ENCODE results near the gene SELENON. TPM values are rescaled to one million over a fixed set of nuclear protein-coding genes. Genes with fewer than 3 reads are reported as not detected.
A peak's percentile ranks its signal among the peaks of the same experiment; 100 is the strongest.

SELENON gene
- total RNA-seq, 6 experiments from 2014 or later = 11.9 to 21.8 (median 17.8) TPM

- Histone ChIP-seq H3K4me3 (no peak overlapping the region), H3K4me1 (peaks cover 0 to 17% (median 8%) of the 10 kb centered on the region in 4 donors)
- 90% methylated on average over 3 of the region's 15 CpGs for WGBS (ENCODE audit: insufficient coverage, low coverage, low lambda C conversion rate, missing lambda C conversion rate)
These were observed 16.2 kb downstream of the SELENON start for GRCh38 chr1:25816112-25816718.

GRCh38 chr1:25817840-25818501 lies 18.0 kb downstream of the SELENON start:
- H3K27me3 ChIP-seq = no peaks in the 10 kb centered on the region
- ATAC-seq = no peak
- intact Hi-C loops (cut with DNase I) = loop anchor here in 1 of 2 donors (10.0 kb wide), 1 partner anchor 283 kb away; no protein-coding TSS in a partner anchor

More at GRCh38 chr1:25816112-25816718, 16.2 kb downstream of the SELENON start:
- Histone ChIP-seq H3K9me3 (no peaks in the 10 kb centered on the region), H3K27me3 (no peaks in the 10 kb centered on the region), H3K36me3 (peaks cover 0 to 7% (median 0%) of the 10 kb centered on the region in 4 donors), H3K27ac (no peak overlapping the region)
- no peak for TF ChIP-seq CTCF (IDR thresholded peaks at IDR 0.05)
- no peak for TF ChIP-seq POLR2A (IDR thresholded peaks at IDR 0.05)
- ATAC-seq (no peak), DNase-seq (no peak)
- intact Hi-C loops (cut with DNase I) = loop anchor here in 1 of 2 donors (10.0 kb wide), 1 partner anchor 281 kb away; no protein-coding TSS in a partner anchor

GRCh38 chr1:25818569-25818968 lies 18.6 kb downstream of the SELENON start:
- WGBS (ENCODE audit: insufficient coverage, low coverage, low lambda C conversion rate, missing lambda C conversion rate) = 31% methylated on average over 6 of the region's 6 CpGs
- H3K27me3 ChIP-seq = no peaks in the 10 kb centered on the region
- no peak for DNase-seq
- peak in 3 of 4 donors; percentile 3 to 25 (median 5) for ATAC-seq
- peak overlapping the region in 2 of 3 donors; percentile 10 to 38 for H3K27ac ChIP-seq
- intact Hi-C loops (cut with DNase I) = loop anchor here in 1 of 2 donors (10.0 kb wide), 1 partner anchor 284 kb away; no protein-coding TSS in a partner anchor
- no peak for TF ChIP-seq CTCF (IDR thresholded peaks at IDR 0.05)
- no peak for TF ChIP-seq POLR2A (IDR thresholded peaks at IDR 0.05)
- H3K4me3 ChIP-seq = peak overlapping the region in 2 of 3 donors; percentile 94 to 99
- H3K36me3 ChIP-seq = peaks cover 0 to 6% (median 0%) of the 10 kb centered on the region in 4 donors
- no peaks in the 10 kb centered on the region for H3K9me3 ChIP-seq
- peaks cover 0 to 27% (median 10%) of the 10 kb centered on the region in 4 donors for H3K4me1 ChIP-seq

More at GRCh38 chr1:25817840-25818501, 18.0 kb downstream of the SELENON start:
- Histone ChIP-seq H3K4me3 (no peak overlapping the region), H3K9me3 (no peaks in the 10 kb centered on the region), H3K36me3 (peaks cover 0 to 7% (median 0%) of the 10 kb centered on the region in 4 donors), H3K27ac (peak overlapping the region in 2 of 3 donors; percentile 10 to 38), H3K4me1 (peaks cover 0 to 27% (median 10%) of the 10 kb centered on the region in 4 donors)
- TF ChIP-seq POLR2A (IDR thresholded peaks at IDR 0.05) (no peak), CTCF (IDR thresholded peaks at IDR 0.05) (peak in 2 of 4 donors; percentile 9 to 22)
- DNase-seq = peak in 1 of 3 donors; percentile 49
- 38% methylated on average over 6 of the region's 8 CpGs for whole genome bisulfite sequencing (ENCODE audit: insufficient coverage, low coverage, low lambda C conversion rate, missing lambda C conversion rate)

- ATAC-seq = peak; percentile 87 to 92 (median 88)
- TF ChIP-seq POLR2A (IDR thresholded peaks at IDR 0.05) = peak; percentile 84
- no peak for TF ChIP-seq CTCF (IDR thresholded peaks at IDR 0.05)
- WGBS (ENCODE audit: insufficient coverage, low coverage, low lambda C conversion rate, missing lambda C conversion rate) = 0% methylated on average over 19 of the region's 64 CpGs
- Histone ChIP-seq H3K4me3 (peak within 1 kb of the TSS; percentile 72 to 99 (median 94)), H3K27me3 (no peaks in the 10 kb centered on the region), H3K36me3 (no peaks in the 10 kb centered on the region), H3K4me1 (peaks cover 0 to 32% (median 10%) of the 10 kb centered on the region in 4 donors), H3K27ac (peak within 1 kb of the TSS; percentile 73 to 97 (median 91)), H3K9me3 (no peaks in the 10 kb centered on the region)
- DNase-seq = peak; percentile 92 to 95 (median 95)
- intact Hi-C loops (cut with DNase I) = loop anchor here in 1 of 2 donors (10.0 kb wide), 1 partner anchor 285 kb away; no protein-coding TSS in a partner anchor
These were observed 19.7 kb downstream of the SELENON start, which contains the start of gene MTFR1L for GRCh38 chr1:25819491-25820246. MTFR1L (plus strand) TSS chr1:25819954; CDS start chr1:25823105, 3,151 bp downstream.
